Adrenal gland (tissue), 5 donors: ENCODE data around the gene PLCG2.

Source experiments
- POLR2A ChIP-seq, 2 donors: fragments of 450-650 bp; IDR thresholded peaks; one replicate each; pipeline ENCODE4 v1.6.1; 2017; ENCODE audit warnings: antibody characterized with exemption in 2 of 2, mild to moderate bottlenecking in 2 of 2, moderate library complexity in 1 of 2
- TF ChIP-seq, protein P1 (sequence below), 6 experiments: fragments of 450-650 bp in 4 of 6; fragments of 200-600 bp in 2 of 6; sonication (generic) in 1 of 6; IDR thresholded peaks; 1 replicate in 5 of 6; 2 replicates in 1 of 6; pipeline versions ENCODE4 v1.5.1 to v1.8.0; 2016 to 2021; ENCODE audit warnings: antibody characterized with exemption in 6 of 6, mild to moderate bottlenecking in 2 of 6, moderate library complexity in 1 of 6
- donor health status: DM: no; HTN: no; CAD: no.

DNA sequence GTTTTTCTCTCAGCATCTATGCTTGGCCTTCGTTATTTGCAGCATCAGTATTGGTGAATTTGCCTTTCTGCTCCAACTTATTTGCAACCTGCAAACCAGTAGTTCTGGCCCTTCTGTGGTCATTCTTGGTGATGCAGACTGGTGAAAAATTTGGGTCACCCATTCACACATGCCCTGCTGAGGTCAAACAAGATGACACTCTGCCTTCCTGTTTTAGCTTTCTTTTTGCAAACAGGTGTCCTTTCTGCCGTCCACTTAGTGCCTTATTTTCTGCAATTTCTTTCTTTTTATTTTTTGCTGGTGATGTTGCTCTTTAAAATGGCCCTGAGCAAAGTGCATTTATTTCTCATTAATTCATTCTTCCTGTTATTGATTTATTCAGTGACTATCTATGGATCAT is 31.3 kb downstream of the PLCG2 start:
- TF ChIP-seq, protein P1, sequence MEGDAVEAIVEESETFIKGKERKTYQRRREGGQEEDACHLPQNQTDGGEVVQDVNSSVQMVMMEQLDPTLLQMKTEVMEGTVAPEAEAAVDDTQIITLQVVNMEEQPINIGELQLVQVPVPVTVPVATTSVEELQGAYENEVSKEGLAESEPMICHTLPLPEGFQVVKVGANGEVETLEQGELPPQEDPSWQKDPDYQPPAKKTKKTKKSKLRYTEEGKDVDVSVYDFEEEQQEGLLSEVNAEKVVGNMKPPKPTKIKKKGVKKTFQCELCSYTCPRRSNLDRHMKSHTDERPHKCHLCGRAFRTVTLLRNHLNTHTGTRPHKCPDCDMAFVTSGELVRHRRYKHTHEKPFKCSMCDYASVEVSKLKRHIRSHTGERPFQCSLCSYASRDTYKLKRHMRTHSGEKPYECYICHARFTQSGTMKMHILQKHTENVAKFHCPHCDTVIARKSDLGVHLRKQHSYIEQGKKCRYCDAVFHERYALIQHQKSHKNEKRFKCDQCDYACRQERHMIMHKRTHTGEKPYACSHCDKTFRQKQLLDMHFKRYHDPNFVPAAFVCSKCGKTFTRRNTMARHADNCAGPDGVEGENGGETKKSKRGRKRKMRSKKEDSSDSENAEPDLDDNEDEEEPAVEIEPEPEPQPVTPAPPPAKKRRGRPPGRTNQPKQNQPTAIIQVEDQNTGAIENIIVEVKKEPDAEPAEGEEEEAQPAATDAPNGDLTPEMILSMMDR (IDR thresholded peaks at IDR 0.05): no peak
- TF ChIP-seq POLR2A (IDR thresholded peaks at IDR 0.05): no peak
